NCI-H128 (cell line): ENCODE results near the gene SELPLG.
"Not testable (repeated sequence)": the region's sequence is repeated elsewhere in the genome, so short reads cannot be mapped to it uniquely, and the experiment has no call there.

Experiments
- DNase-seq: peaks from one replicate; lab custom pipeline; 2025; ENCODE audit not compliant: unreplicated experiment; lab: John Stamatoyannopoulos, UW

SELPLG gene

GRCh38 chr12:108638997-108639822, 5.5 kb upstream of the SELPLG start:
- DNase-seq: no peak

GRCh38 chr12:108638141-108638827, 4.6 kb upstream of the SELPLG start:
- no peak for DNase-seq

- no peak for DNase-seq
Measured at GRCh38 chr12:108637222-108637971, 3.7 kb upstream of the SELPLG start.

GRCh38 chr12:108635997-108636808, 2.5 kb upstream of the SELPLG start:
- no peak for DNase-seq

- no peak for DNase-seq
Measured at GRCh38 chr12:108635201-108635996, 1.7 kb upstream of the SELPLG start.

- peak; percentile 21 for DNase-seq
Measured at GRCh38 chr12:108634341-108634751, 652 bp upstream of the SELPLG start.

- DNase-seq: no peak
Measured at GRCh38 chr12:108633081-108633533, 587 bp downstream of the SELPLG start.

GRCh38 chr12:108631261-108631660, 2.4 kb downstream of the SELPLG start:
- DNase-seq: not testable (repeated sequence)

GRCh38 chr12:108630481-108631207, 3.0 kb downstream of the SELPLG start:
- DNase-seq: no peak

GRCh38 chr12:108629824-108630476, 3.7 kb downstream of the SELPLG start:
- no peak for DNase-seq

GRCh38 chr12:108629151-108629550, 4.5 kb downstream of the SELPLG start:
- no peak for DNase-seq

- no peak for DNase-seq
Measured at GRCh38 chr12:108627134-108627920, 6.4 kb downstream of the SELPLG start.

- DNase-seq: no peak
Measured at GRCh38 chr12:108625228-108625627, 8.5 kb downstream of the SELPLG start.

- no peak for DNase-seq
Measured at GRCh38 chr12:108623577-108623976, 10.1 kb downstream of the SELPLG start.

- no peak for DNase-seq
Measured at GRCh38 chr12:108622921-108623514, 10.7 kb downstream of the SELPLG start.

GRCh38 chr12:108622421-108622820, 11.3 kb downstream of the SELPLG start:
- DNase-seq: no peak

GRCh38 chr12:108621161-108621560, 12.5 kb downstream of the SELPLG start:
- no peak for DNase-seq
